Parathyroid adenoma (tissue), 2 donors: ENCODE results near the gene ARPIN.
"Not testable (repeated sequence)": the region's sequence is repeated elsewhere in the genome, so short reads cannot be mapped to it uniquely, and the experiment has no call there.

Experiments used
- H2AFZ ChIP-seq: fragments of 300-600 bp; sonication (generic); one replicate; pipeline ENCODE4 v1.7.0; 2017; ENCODE audit warnings: antibody characterized with exemption, mild to moderate bottlenecking
- H3K27ac ChIP-seq: fragments of 300-600 bp; sonication (generic); one replicate; pipeline ENCODE4 v1.7.0; 2017
- H3K27me3 ChIP-seq: fragments of 300-600 bp; sonication (generic); one replicate; pipeline ENCODE4 v1.7.0; 2017; ENCODE audit warnings: low read length; ENCODE audit not compliant: control insufficient read depth, insufficient read depth
- H3K36me3 ChIP-seq: fragments of 300-600 bp; sonication (generic); one replicate; pipeline ENCODE4 v1.7.0; 2017; ENCODE audit warnings: low read length; ENCODE audit not compliant: control insufficient read depth, insufficient read depth
- H3K4me1 ChIP-seq: fragments of 300-600 bp; sonication (generic); one replicate; pipeline ENCODE4 v1.7.0; 2017; ENCODE audit warnings: control low read depth
- H3K4me2 ChIP-seq: fragments of 300-600 bp; sonication (generic); one replicate; pipeline ENCODE4 v1.7.0; 2017; ENCODE audit warnings: low read length
- H3K4me3 ChIP-seq: fragments of 300-600 bp; sonication (generic); one replicate; pipeline ENCODE4 v1.7.0; 2017; ENCODE audit warnings: low read depth, low read length
- H3K79me2 ChIP-seq: fragments of 300-600 bp; sonication (generic); one replicate; pipeline ENCODE4 v1.7.0; 2017; ENCODE audit warnings: control low read depth
- H3K9ac ChIP-seq: fragments of 300-600 bp; sonication (generic); one replicate; pipeline ENCODE4 v1.7.0; 2017; ENCODE audit warnings: mild to moderate bottlenecking
- H3K9me3 ChIP-seq: fragments of 300-600 bp; sonication (generic); one replicate; pipeline ENCODE4 v1.7.0; 2017; ENCODE audit warnings: low read length; ENCODE audit not compliant: control insufficient read depth
- TF ChIP-seq, protein P1 (sequence below): fragments of 300-600 bp; sonication (generic); IDR thresholded peaks from one replicate; pipeline ENCODE4 v1.7.0; 2017; ENCODE audit warnings: antibody characterized with exemption, mild to moderate bottlenecking
- donor health status: primary hyperparathyroidism.

The ARPIN gene

DNA sequence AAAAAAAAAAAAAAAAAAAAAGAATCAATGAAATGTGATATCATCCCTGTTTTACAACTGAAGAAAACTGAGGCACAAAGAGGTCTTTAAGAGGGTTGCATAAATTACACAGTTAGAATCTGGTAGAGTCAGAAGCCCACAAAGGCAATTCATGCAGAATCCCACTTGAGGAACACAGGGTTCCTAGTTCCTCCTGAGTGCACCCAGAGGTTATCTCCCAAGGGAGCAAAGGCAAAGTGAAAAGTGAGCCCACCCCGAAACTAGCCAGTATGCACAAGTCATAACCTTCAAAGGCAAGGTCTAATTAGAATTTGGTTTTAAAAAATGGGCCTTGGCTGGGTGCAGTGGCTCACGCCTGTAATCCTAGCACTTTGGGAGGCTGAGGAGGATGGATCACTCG, 56.8 kb downstream of the ARPIN start:
- Histone ChIP-seq H2AFZ (no peak overlapping the region), H3K36me3 (no peaks in the 10 kb centered on the region), H3K9me3 (no peaks in the 10 kb centered on the region), H3K27ac (no peak overlapping the region), H3K9ac (no peak overlapping the region), H3K4me1 (no peaks in the 10 kb centered on the region), H3K4me2 (no peak overlapping the region), H3K79me2 (no peaks in the 10 kb centered on the region), H3K4me3 (no peak overlapping the region), H3K27me3 (no peaks in the 10 kb centered on the region)
- TF ChIP-seq, protein P1, sequence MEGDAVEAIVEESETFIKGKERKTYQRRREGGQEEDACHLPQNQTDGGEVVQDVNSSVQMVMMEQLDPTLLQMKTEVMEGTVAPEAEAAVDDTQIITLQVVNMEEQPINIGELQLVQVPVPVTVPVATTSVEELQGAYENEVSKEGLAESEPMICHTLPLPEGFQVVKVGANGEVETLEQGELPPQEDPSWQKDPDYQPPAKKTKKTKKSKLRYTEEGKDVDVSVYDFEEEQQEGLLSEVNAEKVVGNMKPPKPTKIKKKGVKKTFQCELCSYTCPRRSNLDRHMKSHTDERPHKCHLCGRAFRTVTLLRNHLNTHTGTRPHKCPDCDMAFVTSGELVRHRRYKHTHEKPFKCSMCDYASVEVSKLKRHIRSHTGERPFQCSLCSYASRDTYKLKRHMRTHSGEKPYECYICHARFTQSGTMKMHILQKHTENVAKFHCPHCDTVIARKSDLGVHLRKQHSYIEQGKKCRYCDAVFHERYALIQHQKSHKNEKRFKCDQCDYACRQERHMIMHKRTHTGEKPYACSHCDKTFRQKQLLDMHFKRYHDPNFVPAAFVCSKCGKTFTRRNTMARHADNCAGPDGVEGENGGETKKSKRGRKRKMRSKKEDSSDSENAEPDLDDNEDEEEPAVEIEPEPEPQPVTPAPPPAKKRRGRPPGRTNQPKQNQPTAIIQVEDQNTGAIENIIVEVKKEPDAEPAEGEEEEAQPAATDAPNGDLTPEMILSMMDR, result no peak

DNA sequence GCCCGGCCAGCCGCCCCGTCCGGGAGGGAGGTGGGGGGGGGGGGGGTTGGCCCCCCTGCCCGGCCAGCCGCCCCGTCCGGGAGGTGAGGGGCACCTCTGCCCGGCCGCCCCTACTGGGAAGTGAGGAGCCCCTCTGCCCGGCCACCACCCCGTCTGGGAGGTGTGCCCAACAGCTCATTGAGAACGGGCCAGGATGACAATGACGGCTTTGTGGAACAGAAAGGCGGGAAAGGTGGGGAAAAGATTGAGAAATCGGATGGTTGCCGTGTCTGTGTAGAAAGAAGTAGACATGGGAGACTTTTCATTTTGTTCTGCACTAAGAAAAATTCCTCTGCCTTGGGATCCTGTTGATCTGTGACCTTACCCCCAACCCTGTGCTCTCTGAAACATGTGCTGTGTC, 57.9 kb downstream of the ARPIN start:
- H3K27ac ChIP-seq, H3K27me3 ChIP-seq, H3K79me2 ChIP-seq, H2AFZ ChIP-seq, H3K4me2 ChIP-seq, H3K4me1 ChIP-seq, H3K36me3 ChIP-seq, H3K4me3 ChIP-seq, H3K9ac ChIP-seq, H3K9me3 ChIP-seq: not testable (repeated sequence)

DNA sequence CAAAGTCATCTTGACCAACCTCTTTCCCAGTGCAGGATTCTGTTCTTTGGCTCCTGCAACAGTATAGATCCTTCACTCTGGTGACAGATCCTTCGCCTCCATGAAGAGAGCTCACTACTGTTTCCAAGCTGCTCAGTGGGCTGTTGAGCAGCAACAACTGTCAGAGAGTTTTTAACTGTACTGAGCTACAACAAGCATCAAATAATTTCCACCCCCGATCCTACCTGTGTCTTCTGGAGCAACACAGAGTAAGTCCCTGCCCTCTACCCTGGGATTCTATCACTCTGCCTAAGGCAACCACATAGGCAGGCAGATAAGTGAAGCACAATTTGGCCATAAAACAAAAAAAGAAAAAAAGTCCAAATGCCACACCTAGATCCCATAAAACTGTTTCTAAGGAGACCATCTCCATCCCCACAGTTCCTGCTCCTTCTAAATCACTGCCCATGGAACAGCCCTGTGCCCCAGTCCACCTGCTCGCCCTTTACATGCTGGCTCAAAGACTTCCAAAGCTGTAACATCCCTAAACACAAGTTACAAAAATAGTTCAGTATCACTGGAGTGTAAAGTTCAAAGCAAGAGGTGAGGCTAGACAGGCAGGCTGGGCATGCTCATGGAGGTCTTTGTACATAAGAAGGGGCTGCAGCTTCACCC, 60.3 kb downstream of the ARPIN start:
- Histone ChIP-seq H3K9ac (no peak overlapping the region), H3K36me3 (no peaks in the 10 kb centered on the region), H3K4me1 (no peaks in the 10 kb centered on the region), H3K79me2 (no peaks in the 10 kb centered on the region), H3K27me3 (no peaks in the 10 kb centered on the region), H3K27ac (no peak overlapping the region), H3K9me3 (no peaks in the 10 kb centered on the region), H3K4me3 (no peak overlapping the region), H3K4me2 (no peak overlapping the region), H2AFZ (no peak overlapping the region)
- TF ChIP-seq, protein P1, result no peak

DNA sequence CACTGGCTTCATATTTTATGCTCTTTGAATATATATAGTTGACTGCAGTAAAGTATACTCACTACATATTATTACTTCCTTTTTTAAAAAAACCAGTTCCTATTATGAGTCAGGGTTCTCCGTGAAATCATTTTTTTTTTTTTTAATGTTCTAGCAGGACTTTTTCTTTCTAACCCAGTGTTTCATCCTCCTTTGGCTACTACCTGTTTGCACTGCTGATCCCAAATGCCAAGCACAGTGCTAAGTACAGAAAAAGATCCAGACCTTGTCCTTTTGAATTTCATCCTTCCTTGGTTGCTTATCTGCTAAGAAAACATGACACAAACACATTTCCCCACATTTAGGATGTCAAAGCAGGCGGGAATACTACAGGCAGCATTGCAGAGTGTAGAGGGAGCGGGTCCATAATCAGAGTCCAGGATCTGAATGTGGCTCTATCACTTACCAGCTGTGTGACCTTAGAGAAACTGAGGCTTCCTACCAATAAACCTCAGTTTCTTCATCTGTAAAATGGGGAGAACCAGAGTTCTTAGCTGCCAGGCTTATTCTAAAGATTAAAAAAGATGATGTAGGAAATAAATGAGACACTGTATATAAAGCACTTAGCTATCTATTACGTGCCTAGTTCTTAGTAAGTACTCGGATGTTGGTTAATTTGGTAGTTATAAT, 60.9 kb downstream of the ARPIN start:
- Histone ChIP-seq H3K9ac (no peak overlapping the region), H2AFZ (no peak overlapping the region), H3K4me2 (no peak overlapping the region), H3K4me1 (no peaks in the 10 kb centered on the region), H3K27ac (no peak overlapping the region), H3K36me3 (no peaks in the 10 kb centered on the region), H3K27me3 (no peaks in the 10 kb centered on the region), H3K9me3 (no peaks in the 10 kb centered on the region), H3K79me2 (no peaks in the 10 kb centered on the region), H3K4me3 (no peak overlapping the region)
- TF ChIP-seq, protein P1, result no peak

DNA sequence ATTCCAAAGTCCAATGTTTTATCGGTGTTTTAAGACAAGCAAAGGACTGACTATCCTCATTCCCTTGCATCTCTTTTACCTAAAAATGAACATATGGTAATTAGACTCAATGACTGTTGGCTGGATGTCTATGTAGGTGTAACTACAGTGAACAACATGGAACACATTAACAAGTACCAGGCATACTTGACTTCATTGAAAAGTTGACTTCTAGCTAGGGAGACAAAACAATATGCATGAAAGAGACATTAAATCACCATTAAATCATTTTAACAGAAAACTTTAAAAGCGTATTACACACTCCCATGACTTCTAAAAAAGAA, 63.8 kb downstream of the ARPIN start:
- Histone ChIP-seq H3K4me2 (no peak overlapping the region), H3K4me3 (no peak overlapping the region), H2AFZ (no peak overlapping the region), H3K9ac (no peak overlapping the region), H3K27me3 (no peaks in the 10 kb centered on the region), H3K9me3 (no peaks in the 10 kb centered on the region), H3K36me3 (no peaks in the 10 kb centered on the region), H3K27ac (no peak overlapping the region), H3K79me2 (no peaks in the 10 kb centered on the region), H3K4me1 (no peaks in the 10 kb centered on the region)
- TF ChIP-seq, protein P1, result no peak
